Measurements from ENCODE around the gene SFXN5. TPM values are rescaled to one million over a fixed set of nuclear protein-coding genes. Genes with fewer than 3 reads are reported as not detected.

Gene SFXN5
- total and polyA plus RNA-seq, 2 donors (not counting 1 experiment from before 2014, with no cell fraction given) = 5.8 to 13.9 TPM

Other genes starting within 250 kb of the SFXN5 start
- 25.9 and 36.5 TPM in 2 replicates for gene EXOC6B, start 245.7 kb downstream of the SFXN5 start, total RNA-seq
- gene EXOC6B, start 245.7 kb downstream of the SFXN5 start, polyA plus RNA-seq = 24.9 and 26.3 TPM in 2 replicates
- 23.3 and 25.9 TPM in 2 replicates for gene SPR, start 184.3 kb downstream of the SFXN5 start, total RNA-seq
- 9.4 and 14.3 TPM in 2 replicates for gene SPR, start 184.3 kb downstream of the SFXN5 start, polyA plus RNA-seq
- not detected in 2 replicates for gene EMX1, start 154.2 kb downstream of the SFXN5 start, total RNA-seq
- not detected in 2 replicates for gene EMX1, start 154.2 kb downstream of the SFXN5 start, polyA plus RNA-seq
- gene RAB11FIP5, start 41.2 kb upstream of the SFXN5 start, total RNA-seq = 22.3 and 35.0 TPM in 2 replicates
- gene RAB11FIP5, start 41.2 kb upstream of the SFXN5 start, polyA plus RNA-seq = 27.7 TPM in 2 replicates
- not detected in 2 replicates for gene NOTO, start 130.9 kb upstream of the SFXN5 start, total RNA-seq
- not detected in 2 replicates for gene NOTO, start 130.9 kb upstream of the SFXN5 start, polyA plus RNA-seq
- gene SMYD5, start 142.5 kb upstream of the SFXN5 start, total RNA-seq = 18.0 and 19.0 TPM in 2 replicates
- 16.9 and 18.5 TPM in 2 replicates for gene SMYD5, start 142.5 kb upstream of the SFXN5 start, polyA plus RNA-seq
- gene PRADC1, start 161.5 kb upstream of the SFXN5 start, total RNA-seq = 6.7 and 11.7 TPM in 2 replicates
- gene PRADC1, start 161.5 kb upstream of the SFXN5 start, polyA plus RNA-seq = 12.3 and 17.6 TPM in 2 replicates
- gene CCT7, start 162.6 kb upstream of the SFXN5 start, total RNA-seq = 262 and 299 TPM in 2 replicates
- 233 and 319 TPM in 2 replicates for gene CCT7, start 162.6 kb upstream of the SFXN5 start, polyA plus RNA-seq
- gene FBXO41, start 212.8 kb upstream of the SFXN5 start, total RNA-seq = 0.77 and 1.2 TPM in 2 replicates
- gene FBXO41, start 212.8 kb upstream of the SFXN5 start, polyA plus RNA-seq = 0.38 and 0.51 TPM in 2 replicates
- under 0.01 TPM in 1 of 2 replicates, not detected in the other for gene EGR4, start 221.8 kb upstream of the SFXN5 start, total RNA-seq
- gene EGR4, start 221.8 kb upstream of the SFXN5 start, polyA plus RNA-seq = not detected in 2 replicates

All from fibroblast of lung (primary cell).